Fibroblast of lung (primary cell): ENCODE data around the gene CHDH. TPM values are rescaled to one million over a fixed set of nuclear protein-coding genes. Genes with fewer than 3 reads are reported as not detected.

ENCODE experiments used
- DNase-seq, 2 donors: peaks; one replicate each; pipeline versions ENCODE4 v3.0.0 to v3.0.0-alpha.2; 2010; ENCODE audit warnings: low read depth in 2 of 2
- H2AFZ ChIP-seq: 2 replicates; pipeline ENCODE4 v1.5.1; 2012; ENCODE audit warnings: low read length, control low read depth, inconsistent platforms
- H3K27ac ChIP-seq: 2 replicates; pipeline ENCODE4 v1.5.1; 2011; ENCODE audit warnings: low read length, control low read depth; ENCODE audit not compliant: insufficient read depth
- H3K27me3 ChIP-seq: 2 replicates; pipeline ENCODE4 v1.5.1; 2011; ENCODE audit warnings: mild to moderate bottlenecking, low read length; ENCODE audit not compliant: control insufficient read depth, insufficient read depth
- H3K36me3 ChIP-seq: 2 replicates; pipeline ENCODE4 v1.5.1; 2011; ENCODE audit warnings: low read length; ENCODE audit not compliant: control insufficient read depth, insufficient read depth
- H3K4me1 ChIP-seq: 2 replicates; pipeline ENCODE4 v1.5.1; 2011; ENCODE audit warnings: low read length; ENCODE audit not compliant: control insufficient read depth, insufficient read depth; ENCODE audit errors: extremely low read depth
- H3K4me2 ChIP-seq: 2 replicates; pipeline ENCODE4 v1.5.1; 2011; ENCODE audit warnings: low read length, control low read depth; ENCODE audit not compliant: insufficient read depth; ENCODE audit errors: extremely low read depth
- H3K4me3 ChIP-seq, 4 experiments: fragments of 200-600 bp in 1 of 4; sonication (generic) in 1 of 4; replicated peaks in 1 of 4; 2 replicates each; pipeline ENCODE4 v1.5.1; 2011 to 2016; ENCODE audit warnings: low read length in 4 of 4, low read depth in 3 of 4, mild to moderate bottlenecking in 3 of 4, control low read depth in 2 of 4, inconsistent platforms in 1 of 4, mixed read lengths in 1 of 4; ENCODE audit not compliant: insufficient read depth in 1 of 4; ENCODE audit errors: control extremely low read depth in 1 of 4
- H3K79me2 ChIP-seq: 2 replicates; pipeline ENCODE4 v1.5.1; 2012; ENCODE audit warnings: mild to moderate bottlenecking, low read length, inconsistent platforms; ENCODE audit not compliant: control insufficient read depth, insufficient read depth
- H3K9ac ChIP-seq: 2 replicates; pipeline ENCODE4 v1.5.1; 2011; ENCODE audit warnings: mild to moderate bottlenecking, low read length, control low read depth; ENCODE audit not compliant: insufficient read depth
- H3K9me3 ChIP-seq: 2 replicates; pipeline ENCODE4 v1.5.1; 2012; ENCODE audit warnings: low read depth, low read length; ENCODE audit not compliant: control insufficient read depth, insufficient read depth
- H4K20me1 ChIP-seq: 2 replicates; pipeline ENCODE4 v1.5.1; 2011; ENCODE audit warnings: low read length; ENCODE audit not compliant: control insufficient read depth, insufficient read depth; ENCODE audit errors: extremely low read depth
- CTCF ChIP-seq, 2 donors: IDR thresholded peaks in 1 of 2; conservative IDR thresholded peaks in 1 of 2; 1 replicate in 1 of 2; 2 replicates in 1 of 2; pipeline ENCODE4 v1.5.1; 2011 to 2012; ENCODE audit warnings: low read length in 2 of 2, control low read depth in 1 of 2, inconsistent platforms in 1 of 2, low read depth in 1 of 2, mild to moderate bottlenecking in 1 of 2
- EZH2 ChIP-seq: IDR thresholded peaks from 2 replicates; pipeline ENCODE4 v1.5.1; 2012; ENCODE audit warnings: low read length, control low read depth, mild to moderate bottlenecking; ENCODE audit errors: missing control alignments
- polyA plus RNA-seq, 2 donors: library from polyadenylated mRNA; depleted of rRNA in 1 of 2; stranded (reverse) in 1 of 2; unstranded in 1 of 2; fragments of >200 nt; gene quantifications; 2 replicates each; pipeline ENCODE4 v1.2.1, GENCODE V29; 2011 to 2012; ENCODE audit warnings: missing spikeins in 1 of 2
- total RNA-seq: library from RNA; depleted of rRNA; stranded (reverse); fragments of >200 nt; gene quantifications from 2 replicates; pipeline ENCODE4 v1.2.1, GENCODE V29; 2014

The CHDH gene
- total and polyA plus RNA-seq, 2 donors (not counting 1 experiment from before 2014, with no cell fraction given): 0.23 to 0.83 TPM

DNA sequence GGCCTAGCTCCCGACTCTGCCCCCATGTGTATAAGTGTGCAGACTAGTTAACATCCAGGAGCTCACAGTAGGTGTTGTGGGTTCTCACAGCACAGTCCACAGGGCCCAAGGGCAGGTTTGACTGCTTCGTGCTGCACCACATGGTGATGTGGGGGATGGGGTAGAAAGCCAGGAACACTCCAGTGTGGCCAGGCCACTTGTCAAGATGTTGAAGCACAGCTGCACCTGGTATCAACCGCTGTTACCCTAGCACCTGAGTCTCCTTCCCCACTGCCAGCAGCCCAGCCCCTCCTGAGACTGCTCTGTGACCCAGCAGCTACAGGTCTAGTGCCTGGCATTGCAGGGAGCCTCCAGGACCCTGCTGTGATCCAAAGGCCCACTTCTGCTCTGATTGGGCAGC, 53.4 kb downstream of the CHDH start:
- no peaks in the 10 kb centered on the region for H3K79me2 ChIP-seq
- no peak for DNase-seq
- H3K4me3 ChIP-seq: no peak overlapping the region
- peaks cover 3% of the 10 kb centered on the region for H3K27me3 ChIP-seq
- H3K4me1 ChIP-seq: no peaks in the 10 kb centered on the region
- H2AFZ ChIP-seq: no peak overlapping the region
- no peak overlapping the region for H3K9ac ChIP-seq
- no peak overlapping the region for H3K4me2 ChIP-seq
- H3K36me3 ChIP-seq: no peaks in the 10 kb centered on the region
- H3K27ac ChIP-seq: no peak overlapping the region
- TF ChIP-seq EZH2 (no peak), CTCF (conservative IDR thresholded peaks at IDR 0.05 in 1 of 2, IDR thresholded peaks at IDR 0.05 in 1 of 2; ENCODE audit: low read depth in 1 of 2, low read length in 2 of 2) (no peak)
- no peaks in the 10 kb centered on the region for H4K20me1 ChIP-seq
- H3K9me3 ChIP-seq: no peaks in the 10 kb centered on the region

- no peak for TF ChIP-seq CTCF (conservative IDR thresholded peaks at IDR 0.05 in 1 of 2, IDR thresholded peaks at IDR 0.05 in 1 of 2; ENCODE audit: low read depth in 1 of 2, low read length in 2 of 2)
- no peak for TF ChIP-seq EZH2
- H3K9me3 ChIP-seq: no peaks in the 10 kb centered on the region
- no peak overlapping the region for H3K4me3 ChIP-seq
- no peak for DNase-seq
- H4K20me1 ChIP-seq: no peaks in the 10 kb centered on the region
- H3K4me2 ChIP-seq: no peak overlapping the region
- H3K27me3 ChIP-seq: peaks cover 5% of the 10 kb centered on the region
- no peak overlapping the region for H3K27ac ChIP-seq
- no peak overlapping the region for H2AFZ ChIP-seq
- no peaks in the 10 kb centered on the region for H3K36me3 ChIP-seq
- no peak overlapping the region for H3K9ac ChIP-seq
- no peaks in the 10 kb centered on the region for H3K4me1 ChIP-seq
- H3K79me2 ChIP-seq: no peaks in the 10 kb centered on the region
Measured at GRCh38 chr3:53791317-53791716, 54.9 kb downstream of the CHDH start.

- H3K4me2 ChIP-seq: no peak overlapping the region
- no peak for DNase-seq
- H3K27me3 ChIP-seq: peaks cover 5% of the 10 kb centered on the region
- no peak overlapping the region for H2AFZ ChIP-seq
- TF ChIP-seq CTCF (conservative IDR thresholded peaks at IDR 0.05 in 1 of 2, IDR thresholded peaks at IDR 0.05 in 1 of 2; ENCODE audit: low read depth in 1 of 2, low read length in 2 of 2) (no peak), EZH2 (no peak)
- H4K20me1 ChIP-seq: no peaks in the 10 kb centered on the region
- H3K27ac ChIP-seq: no peak overlapping the region
- no peaks in the 10 kb centered on the region for H3K9me3 ChIP-seq
- H3K4me1 ChIP-seq: no peaks in the 10 kb centered on the region
- no peak overlapping the region for H3K4me3 ChIP-seq
- no peak overlapping the region for H3K9ac ChIP-seq
- H3K79me2 ChIP-seq: no peaks in the 10 kb centered on the region
- no peaks in the 10 kb centered on the region for H3K36me3 ChIP-seq
Measured at GRCh38 chr3:53790470-53790869, 55.7 kb downstream of the CHDH start.
